A673 (cell line): ENCODE results near the gene MEF2C.

Experiments
- EZH2 ChIP-seq: fragments of 200-600 bp; sonication (generic); IDR thresholded peaks from 2 replicates; pipeline ENCODE4 v1.6.1; 2017; ENCODE audit warnings: borderline replicate concordance, low read depth, mild to moderate bottlenecking, mixed read lengths, antibody characterized with exemption, low read length; ENCODE audit not compliant: poor library complexity, severe bottlenecking
- TF ChIP-seq, protein P1 (sequence below): fragments of 300-800, 200-600 bp; sonication (generic); conservative IDR thresholded peaks from 2 replicates; pipeline ENCODE4 v1.5.1; 2017; ENCODE audit warnings: low read depth, mild to moderate bottlenecking, antibody characterized with exemption, low read length, moderate library complexity, mixed read lengths

DNA sequence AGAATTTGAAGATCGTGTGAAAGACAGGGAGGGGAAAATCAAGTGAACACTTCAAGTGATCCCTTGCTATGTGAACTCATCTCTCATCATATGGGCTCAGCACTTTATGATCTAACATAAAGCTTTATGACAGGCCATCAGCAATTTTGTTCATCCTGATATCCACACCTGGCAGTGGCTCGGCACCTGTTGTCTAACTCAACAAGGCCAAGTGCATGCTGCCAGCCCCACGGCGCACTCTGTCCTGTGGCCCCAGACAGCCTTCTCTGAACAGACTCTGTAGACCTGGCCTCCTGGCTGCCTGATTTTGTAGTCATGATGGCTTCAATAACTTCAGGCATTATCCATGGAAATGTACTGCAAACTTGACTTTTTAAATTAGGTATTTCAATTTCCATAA is 106.3 kb downstream of the MEF2C start:
- TF ChIP-seq, protein P1, sequence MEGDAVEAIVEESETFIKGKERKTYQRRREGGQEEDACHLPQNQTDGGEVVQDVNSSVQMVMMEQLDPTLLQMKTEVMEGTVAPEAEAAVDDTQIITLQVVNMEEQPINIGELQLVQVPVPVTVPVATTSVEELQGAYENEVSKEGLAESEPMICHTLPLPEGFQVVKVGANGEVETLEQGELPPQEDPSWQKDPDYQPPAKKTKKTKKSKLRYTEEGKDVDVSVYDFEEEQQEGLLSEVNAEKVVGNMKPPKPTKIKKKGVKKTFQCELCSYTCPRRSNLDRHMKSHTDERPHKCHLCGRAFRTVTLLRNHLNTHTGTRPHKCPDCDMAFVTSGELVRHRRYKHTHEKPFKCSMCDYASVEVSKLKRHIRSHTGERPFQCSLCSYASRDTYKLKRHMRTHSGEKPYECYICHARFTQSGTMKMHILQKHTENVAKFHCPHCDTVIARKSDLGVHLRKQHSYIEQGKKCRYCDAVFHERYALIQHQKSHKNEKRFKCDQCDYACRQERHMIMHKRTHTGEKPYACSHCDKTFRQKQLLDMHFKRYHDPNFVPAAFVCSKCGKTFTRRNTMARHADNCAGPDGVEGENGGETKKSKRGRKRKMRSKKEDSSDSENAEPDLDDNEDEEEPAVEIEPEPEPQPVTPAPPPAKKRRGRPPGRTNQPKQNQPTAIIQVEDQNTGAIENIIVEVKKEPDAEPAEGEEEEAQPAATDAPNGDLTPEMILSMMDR, result no peak
- TF ChIP-seq EZH2, result no peak
